ENCODE measurements around the gene PRKAR1B. TPM values are rescaled to one million over a fixed set of nuclear protein-coding genes. Genes with fewer than 3 reads are reported as not detected.

PRKAR1B gene
- total RNA-seq, 1 experiment from 2014 or later, result 24.8 TPM

DNA sequence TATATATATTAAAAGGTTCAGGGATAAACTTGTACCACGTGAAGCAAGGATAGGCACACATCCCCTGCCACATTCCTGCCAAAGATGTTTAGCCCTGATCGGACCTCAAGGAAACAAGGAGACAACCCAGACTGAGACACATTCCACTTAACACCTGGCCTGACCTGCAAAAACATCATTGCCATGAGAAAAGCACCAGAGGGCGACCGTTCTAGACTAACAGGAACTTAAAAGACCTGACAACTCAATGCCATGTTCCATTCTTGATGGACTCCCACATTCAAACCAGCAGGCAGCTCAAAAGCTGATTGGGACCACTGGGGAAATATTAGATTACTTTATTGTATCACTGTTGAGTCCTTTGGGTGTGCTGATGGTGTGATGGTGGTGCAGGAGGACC is 199.4 kb downstream of the PRKAR1B start:
- H3K27ac Mint-ChIP-seq (ENCODE audit: unreplicated experiment), result no peak overlapping the region
- BruUV-seq (replicated peaks), result no TSS peak
- DNase-seq, result no peak
- H3K4me3 Mint-ChIP-seq (ENCODE audit: low read depth, unreplicated experiment), result no peak overlapping the region
- H3K27me3 Mint-ChIP-seq (ENCODE audit: unreplicated experiment), result peaks cover 52% of the 10 kb centered on the region
- intact Hi-C loops (cut with micrococcal nuclease; ENCODE audit: unreplicated experiment), result loop anchor here (10.0 kb wide), 1 partner anchor 107 kb away; no protein-coding TSS in a partner anchor
- TF ChIP-seq, protein P1, sequence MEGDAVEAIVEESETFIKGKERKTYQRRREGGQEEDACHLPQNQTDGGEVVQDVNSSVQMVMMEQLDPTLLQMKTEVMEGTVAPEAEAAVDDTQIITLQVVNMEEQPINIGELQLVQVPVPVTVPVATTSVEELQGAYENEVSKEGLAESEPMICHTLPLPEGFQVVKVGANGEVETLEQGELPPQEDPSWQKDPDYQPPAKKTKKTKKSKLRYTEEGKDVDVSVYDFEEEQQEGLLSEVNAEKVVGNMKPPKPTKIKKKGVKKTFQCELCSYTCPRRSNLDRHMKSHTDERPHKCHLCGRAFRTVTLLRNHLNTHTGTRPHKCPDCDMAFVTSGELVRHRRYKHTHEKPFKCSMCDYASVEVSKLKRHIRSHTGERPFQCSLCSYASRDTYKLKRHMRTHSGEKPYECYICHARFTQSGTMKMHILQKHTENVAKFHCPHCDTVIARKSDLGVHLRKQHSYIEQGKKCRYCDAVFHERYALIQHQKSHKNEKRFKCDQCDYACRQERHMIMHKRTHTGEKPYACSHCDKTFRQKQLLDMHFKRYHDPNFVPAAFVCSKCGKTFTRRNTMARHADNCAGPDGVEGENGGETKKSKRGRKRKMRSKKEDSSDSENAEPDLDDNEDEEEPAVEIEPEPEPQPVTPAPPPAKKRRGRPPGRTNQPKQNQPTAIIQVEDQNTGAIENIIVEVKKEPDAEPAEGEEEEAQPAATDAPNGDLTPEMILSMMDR (IDR thresholded peaks at IDR 0.05; ENCODE audit: unreplicated experiment), result no peak
- H3K36me3 Mint-ChIP-seq (ENCODE audit: insufficient read depth, unreplicated experiment), result no peaks in the 10 kb centered on the region
- CTCF ChIA-PET, result no interaction called here
- no peaks in the 10 kb centered on the region for H3K9me3 Mint-ChIP-seq (ENCODE audit: low read depth, unreplicated experiment)
- peaks cover 7% of the 10 kb centered on the region for H3K4me1 Mint-ChIP-seq (ENCODE audit: low read depth, unreplicated experiment)

DNA sequence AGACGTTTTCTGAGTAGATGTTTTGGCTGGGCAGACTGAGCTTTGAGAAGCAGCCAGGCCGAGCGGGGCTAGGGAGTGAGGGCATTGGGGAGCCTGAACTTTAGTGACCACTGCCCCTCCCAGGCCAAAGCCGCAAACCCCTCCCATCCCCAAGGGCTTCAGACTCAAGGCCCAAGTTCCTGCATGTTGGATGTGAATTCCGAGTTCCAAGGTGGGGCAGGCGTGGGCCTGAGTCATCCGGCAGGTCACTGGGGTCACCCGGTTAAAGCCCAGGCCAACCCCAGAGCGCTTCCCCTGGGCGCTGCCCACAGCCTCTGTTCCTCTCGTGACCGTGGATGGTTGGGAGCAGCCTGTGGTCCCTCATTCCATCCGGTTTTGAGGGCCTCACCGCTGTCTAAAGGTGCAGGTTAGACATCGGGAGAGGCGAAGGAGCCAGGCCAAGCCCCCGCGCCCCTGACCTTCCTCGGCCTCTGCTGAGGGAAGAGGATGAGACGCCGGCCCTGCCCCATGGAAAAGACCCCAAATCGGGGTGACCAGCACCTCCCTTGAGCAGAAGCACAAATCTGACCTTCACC is 200.5 kb downstream of the PRKAR1B start:
- TF ChIP-seq, protein P1 (IDR thresholded peaks at IDR 0.05; ENCODE audit: unreplicated experiment), result no peak
- Mint-ChIP-seq H3K4me1 (ENCODE audit: low read depth, unreplicated experiment) (peaks cover 7% of the 10 kb centered on the region), H3K27me3 (ENCODE audit: unreplicated experiment) (peaks cover 56% of the 10 kb centered on the region), H3K36me3 (ENCODE audit: insufficient read depth, unreplicated experiment) (peaks cover 8% of the 10 kb centered on the region), H3K9me3 (ENCODE audit: low read depth, unreplicated experiment) (no peaks in the 10 kb centered on the region), H3K27ac (ENCODE audit: unreplicated experiment) (no peak overlapping the region), H3K4me3 (ENCODE audit: low read depth, unreplicated experiment) (no peak overlapping the region)
- intact Hi-C loops (cut with micrococcal nuclease; ENCODE audit: unreplicated experiment), result loop anchor here (10.0 kb wide), 1 partner anchor 108 kb away; no protein-coding TSS in a partner anchor
- no TSS peak for BruUV-seq (replicated peaks)
- no peak for DNase-seq
- CTCF ChIA-PET, result no interaction called here

DNA sequence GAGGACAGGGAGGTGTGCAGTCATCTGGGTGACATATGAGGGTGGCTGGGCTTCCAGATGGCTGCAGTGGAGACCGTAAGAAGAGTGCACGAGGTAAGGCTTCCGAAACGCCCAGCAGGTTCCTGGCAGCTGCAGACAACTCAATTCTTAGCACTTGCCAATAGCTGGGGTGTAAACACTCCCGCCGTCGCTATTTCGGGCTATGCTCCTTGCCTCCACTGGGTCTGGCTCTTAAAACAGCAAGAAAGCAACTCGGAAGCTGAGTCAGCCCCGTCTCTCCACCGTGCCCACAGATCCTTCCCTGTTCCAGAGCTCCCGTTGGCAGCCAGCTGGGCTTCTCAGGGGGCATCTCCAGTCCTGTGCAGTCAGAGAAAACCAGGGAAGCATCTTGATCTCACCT is 201.3 kb downstream of the PRKAR1B start:
- intact Hi-C loops (cut with micrococcal nuclease; ENCODE audit: unreplicated experiment), result loop anchor here (10.0 kb wide), 1 partner anchor 109 kb away; no protein-coding TSS in a partner anchor
- Mint-ChIP-seq H3K4me3 (ENCODE audit: low read depth, unreplicated experiment) (no peak overlapping the region), H3K4me1 (ENCODE audit: low read depth, unreplicated experiment) (peaks cover 7% of the 10 kb centered on the region), H3K9me3 (ENCODE audit: low read depth, unreplicated experiment) (no peaks in the 10 kb centered on the region), H3K27ac (ENCODE audit: unreplicated experiment) (no peak overlapping the region), H3K27me3 (ENCODE audit: unreplicated experiment) (peaks cover 56% of the 10 kb centered on the region), H3K36me3 (ENCODE audit: insufficient read depth, unreplicated experiment) (peaks cover 10% of the 10 kb centered on the region)
- BruUV-seq (replicated peaks), result no TSS peak
- DNase-seq, result no peak
- CTCF ChIA-PET, result no interaction called here
- TF ChIP-seq, protein P1 (IDR thresholded peaks at IDR 0.05; ENCODE audit: unreplicated experiment), result no peak

DNA sequence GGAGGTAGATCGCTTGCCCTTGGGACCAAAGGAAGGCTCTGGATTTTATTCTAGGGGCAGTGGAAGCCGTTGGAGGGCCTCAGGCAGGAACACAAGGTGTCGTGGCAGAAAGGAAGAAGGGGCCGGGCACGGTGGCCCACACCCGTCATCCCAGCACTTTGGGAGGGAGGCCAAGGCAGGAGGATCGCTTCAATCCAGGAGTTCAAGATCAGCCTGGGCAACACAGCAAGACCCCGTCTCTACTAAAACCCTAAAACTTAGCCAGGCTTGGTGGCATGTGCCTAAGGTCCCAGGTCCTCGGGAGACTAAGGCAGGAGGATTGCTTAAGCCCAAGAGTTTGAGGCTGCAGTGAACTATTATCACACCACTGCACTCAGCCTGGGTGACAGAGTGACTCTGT is 202.3 kb downstream of the PRKAR1B start:
- TF ChIP-seq, protein P1 (IDR thresholded peaks at IDR 0.05; ENCODE audit: unreplicated experiment), result no peak
- no peak overlapping the region for H3K27ac Mint-ChIP-seq (ENCODE audit: unreplicated experiment)
- BruUV-seq (replicated peaks), result no TSS peak
- H3K4me3 Mint-ChIP-seq (ENCODE audit: low read depth, unreplicated experiment), result no peak overlapping the region
- H3K9me3 Mint-ChIP-seq (ENCODE audit: low read depth, unreplicated experiment), result no peaks in the 10 kb centered on the region
- CTCF ChIA-PET, result no interaction called here
- DNase-seq, result no peak
- intact Hi-C loops (cut with micrococcal nuclease; ENCODE audit: unreplicated experiment), result loop anchor here (10.0 kb wide), 1 partner anchor 110 kb away; no protein-coding TSS in a partner anchor
- H3K27me3 Mint-ChIP-seq (ENCODE audit: unreplicated experiment), result peaks cover 49% of the 10 kb centered on the region
- peaks cover 18% of the 10 kb centered on the region for H3K36me3 Mint-ChIP-seq (ENCODE audit: insufficient read depth, unreplicated experiment)
- no peaks in the 10 kb centered on the region for H3K4me1 Mint-ChIP-seq (ENCODE audit: low read depth, unreplicated experiment)
